Measurements from ENCODE around the gene CD38.

The CD38 gene

GRCh38 chr4:15899511-15899910 is 121.4 kb downstream of the CD38 start:
- no peak for DNase-seq (ENCODE audit: low spot score)

GRCh38 chr4:15901007-15901406 is 122.9 kb downstream of the CD38 start:
- DNase-seq (ENCODE audit: low spot score): no peak

- DNase-seq (ENCODE audit: low spot score): no peak
These were observed 123.9 kb downstream of the CD38 start for GRCh38 chr4:15901998-15902397.

GRCh38 chr4:15902746-15903145 is 124.6 kb downstream of the CD38 start:
- no peak for DNase-seq (ENCODE audit: low spot score)

Data from COLO829 (cell line).